NCI-H2227 (cell line): ENCODE measurements around the gene CLCN1.
"Not testable (repeated sequence)": the region's sequence is repeated elsewhere in the genome, so short reads cannot be mapped to it uniquely, and the experiment has no call there.

Source experiments
- DNase-seq: peaks from one replicate; lab custom pipeline; 2025; ENCODE audit not compliant: unreplicated experiment; lab: John Stamatoyannopoulos, UW

The CLCN1 gene

GRCh38 chr7:143315776-143316175 is at the start of gene CLCN1:
CLCN1 (plus strand) TSS chr7:143316111; CDS start chr7:143316213, 102 bp downstream.
- no peak for DNase-seq

GRCh38 chr7:143269251-143269650 is 46.7 kb upstream of the CLCN1 start:
- DNase-seq = no peak

DNA sequence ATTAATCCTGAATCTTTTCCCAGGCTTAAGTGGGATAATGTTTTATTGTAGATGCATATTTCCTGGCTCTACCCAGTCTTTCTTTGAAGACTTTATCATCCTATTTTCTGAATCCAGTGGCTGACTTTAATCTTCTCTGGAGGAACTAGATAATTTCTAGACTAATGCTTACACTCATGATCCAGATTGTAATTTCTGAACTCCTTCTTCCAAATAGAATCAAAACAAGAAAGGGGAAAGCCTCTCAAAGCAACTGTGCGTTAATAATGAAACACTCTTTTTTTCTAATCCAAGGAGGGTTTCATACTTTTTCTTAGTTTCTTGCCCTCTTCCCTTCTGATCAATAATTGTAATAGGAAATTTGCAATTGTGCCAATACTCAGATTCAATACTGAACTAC is 44.7 kb upstream of the CLCN1 start:
- no peak for DNase-seq

GRCh38 chr7:143272871-143273270 is 43.0 kb upstream of the CLCN1 start:
- DNase-seq = no peak

DNA sequence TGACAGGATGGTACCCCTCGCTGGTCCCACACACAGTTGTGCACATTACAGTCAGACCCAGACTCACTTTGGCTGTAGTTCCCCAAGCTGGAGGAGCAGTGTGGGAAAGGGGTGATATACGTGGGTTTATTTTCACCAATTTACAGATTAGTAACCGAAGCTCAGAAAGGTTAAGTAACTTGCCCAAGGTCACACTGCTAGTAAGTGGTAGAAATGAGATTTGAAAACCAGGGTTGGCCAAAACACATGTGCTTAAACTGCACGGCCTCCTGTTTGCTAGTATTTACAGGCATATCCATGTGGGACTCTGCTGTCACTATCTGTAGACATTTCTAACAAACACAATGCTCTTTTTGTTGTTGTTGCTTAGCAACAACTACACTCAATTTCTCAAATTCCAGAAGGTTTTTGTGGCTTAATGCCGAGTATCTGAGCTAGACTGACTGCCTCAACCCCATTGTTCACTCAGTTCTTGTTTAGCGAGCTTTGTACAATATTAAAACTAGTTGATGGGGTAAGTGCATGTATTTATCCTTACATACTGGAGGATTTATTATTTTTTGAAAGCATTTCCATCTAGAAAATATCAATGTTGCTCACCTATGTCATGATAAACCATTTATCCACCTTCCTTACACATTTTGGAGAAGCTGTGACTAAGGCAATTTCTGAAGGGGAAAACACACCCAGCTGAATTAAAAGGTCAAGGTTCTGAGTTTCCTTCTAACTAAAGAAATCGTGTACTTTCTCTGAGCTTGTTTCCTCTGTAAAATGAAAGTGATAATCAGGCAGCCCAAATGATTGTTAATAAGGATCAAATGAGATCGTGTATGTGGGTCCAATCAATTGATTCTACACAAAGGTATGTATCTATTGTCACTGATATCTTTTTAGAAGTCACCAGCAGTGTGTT is 36.5 kb upstream of the CLCN1 start:
- DNase-seq = peak; percentile 37

- DNase-seq = no peak
These were observed 35.8 kb upstream of the CLCN1 start for GRCh38 chr7:143280160-143280559.

DNA sequence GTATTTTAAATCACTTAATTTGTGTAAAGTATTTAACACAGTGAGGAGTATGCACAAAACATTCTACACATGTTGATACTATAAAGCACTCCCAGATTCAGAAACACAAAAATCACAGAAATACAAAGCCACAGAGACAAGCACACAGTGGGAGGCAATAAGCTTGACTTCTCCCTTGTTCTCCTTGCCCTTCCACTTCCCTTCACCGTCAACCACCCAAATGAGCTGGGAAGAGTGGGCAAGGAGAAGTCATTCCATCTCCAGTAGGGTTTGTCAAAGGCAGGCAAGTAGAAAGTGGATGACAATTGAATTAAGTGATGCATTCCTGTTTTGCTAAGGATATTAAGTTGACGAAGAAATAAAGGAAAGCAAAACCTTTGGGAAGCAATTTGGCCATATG is 35.3 kb upstream of the CLCN1 start:
- no peak for DNase-seq

GRCh38 chr7:143281529-143281928 is 34.4 kb upstream of the CLCN1 start:
- no peak for DNase-seq

DNA sequence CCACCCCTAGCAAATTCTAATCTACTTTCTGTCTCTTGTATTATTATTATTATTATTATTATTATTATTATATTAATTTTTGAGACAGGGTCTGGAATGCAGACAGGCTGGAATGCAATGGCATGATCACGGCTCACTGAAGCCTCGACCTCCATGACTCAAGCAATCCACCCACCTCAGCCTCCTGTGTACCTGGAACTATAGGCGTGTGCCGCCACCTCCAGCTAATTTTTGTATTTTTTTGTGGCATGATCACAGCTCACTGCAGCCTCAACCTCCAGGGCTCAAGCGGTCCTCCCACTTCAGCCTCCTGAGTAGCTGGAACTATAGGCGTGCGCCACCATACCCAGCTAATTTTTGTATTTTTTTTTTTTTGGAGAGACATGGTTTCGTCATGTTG is 33.8 kb upstream of the CLCN1 start:
- no peak for DNase-seq

GRCh38 chr7:143283381-143283780 is 32.5 kb upstream of the CLCN1 start:
- no peak for DNase-seq

DNA sequence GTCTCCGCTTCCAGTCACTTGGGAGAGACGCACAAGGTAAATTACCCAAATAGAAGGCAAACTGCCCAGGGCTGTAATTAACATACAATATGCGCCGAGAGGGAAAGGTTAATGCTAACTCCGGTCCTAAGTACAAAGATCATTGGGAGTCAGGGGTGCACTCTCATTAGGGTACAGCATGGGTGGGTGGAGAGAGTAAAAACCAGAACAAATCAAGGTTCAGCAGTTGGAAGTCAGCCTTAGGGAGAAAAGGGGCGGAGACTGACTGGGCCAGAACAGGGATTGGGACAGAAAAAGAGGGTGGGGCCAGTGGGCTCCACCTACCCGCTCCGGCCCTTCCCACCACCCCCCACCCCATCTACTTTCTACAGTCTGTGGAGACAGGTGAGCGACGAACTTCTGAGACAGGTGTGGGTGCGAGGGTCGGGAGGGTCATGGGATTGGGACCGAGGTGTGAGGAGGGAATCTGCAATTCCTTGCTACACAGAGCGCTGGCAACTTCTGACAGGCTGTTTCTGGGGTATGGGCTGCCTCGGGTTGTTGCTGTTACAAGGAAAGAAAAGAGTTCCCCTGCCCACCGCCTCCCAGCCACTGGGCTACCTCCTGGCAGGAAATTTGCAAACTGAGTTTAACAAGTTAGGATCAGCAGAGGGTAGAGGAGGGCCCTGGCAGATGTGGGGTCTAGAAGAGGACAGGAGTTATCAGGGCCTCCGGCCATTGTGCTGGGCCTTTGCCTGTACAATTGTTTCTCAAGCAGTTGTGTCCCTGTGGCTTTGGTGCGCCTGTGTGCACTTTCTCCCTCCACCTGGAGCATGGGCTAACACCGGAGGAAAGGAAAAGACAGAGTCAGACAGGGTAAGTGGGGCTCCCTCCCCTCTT is 31.1 kb upstream of the CLCN1 start, which contains the start of gene TMEM139:
TSS of gene TMEM139 (plus strand) at position 368 of the 879 bp plus-strand sequence. CDS start 1,000 bp downstream, outside the sequence.
- DNase-seq = peak; percentile 45

DNA sequence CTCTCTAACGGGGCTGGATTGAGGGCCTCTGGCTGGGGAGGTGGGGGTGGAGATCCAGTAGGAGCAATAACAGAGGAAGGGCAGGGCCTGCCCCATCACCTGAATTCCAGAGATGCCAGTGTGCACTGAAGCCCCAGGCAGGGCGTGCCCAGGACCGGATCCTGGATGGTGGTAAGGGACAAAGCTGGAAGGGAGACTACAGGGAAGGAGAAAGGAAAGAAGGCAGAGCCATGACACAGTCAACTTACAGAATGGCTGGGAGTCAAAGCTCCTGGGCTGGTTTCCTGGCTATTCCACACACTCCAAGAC is 30.5 kb upstream of the CLCN1 start:
- DNase-seq = no peak

DNA sequence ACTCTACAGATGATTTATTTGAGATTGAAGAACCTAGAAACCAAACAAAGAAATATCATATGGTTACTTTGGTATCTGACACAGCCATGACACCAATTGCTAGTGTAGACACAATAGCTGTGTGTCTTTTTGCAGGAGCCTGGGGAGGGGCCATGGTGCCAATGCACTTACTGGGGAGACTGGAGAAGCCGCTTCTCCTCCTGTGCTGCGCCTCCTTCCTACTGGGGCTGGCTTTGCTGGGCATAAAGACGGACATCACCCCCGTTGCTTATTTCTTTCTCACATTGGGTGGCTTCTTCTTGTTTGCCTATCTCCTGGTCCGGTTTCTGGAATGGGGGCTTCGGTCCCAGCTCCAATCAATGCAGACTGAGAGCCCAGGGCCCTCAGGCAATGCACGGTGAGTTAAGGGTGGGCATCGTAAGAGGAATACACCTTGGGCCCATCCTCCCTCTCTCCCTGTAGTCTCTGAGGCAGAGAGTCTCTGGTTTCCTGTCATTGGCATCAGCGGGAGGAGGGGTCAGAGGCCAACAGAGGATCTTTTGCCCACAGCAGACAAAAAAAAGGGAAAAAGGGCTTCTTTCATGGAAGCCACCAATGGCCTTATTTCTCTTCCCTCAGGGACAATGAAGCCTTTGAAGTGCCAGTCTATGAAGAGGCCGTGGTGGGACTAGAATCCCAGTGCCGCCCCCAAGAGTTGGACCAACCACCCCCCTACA is 29.9 kb upstream of the CLCN1 start:
- no peak for DNase-seq

GRCh38 chr7:143286522-143286890 is 29.4 kb upstream of the CLCN1 start:
- DNase-seq = no peak

DNA sequence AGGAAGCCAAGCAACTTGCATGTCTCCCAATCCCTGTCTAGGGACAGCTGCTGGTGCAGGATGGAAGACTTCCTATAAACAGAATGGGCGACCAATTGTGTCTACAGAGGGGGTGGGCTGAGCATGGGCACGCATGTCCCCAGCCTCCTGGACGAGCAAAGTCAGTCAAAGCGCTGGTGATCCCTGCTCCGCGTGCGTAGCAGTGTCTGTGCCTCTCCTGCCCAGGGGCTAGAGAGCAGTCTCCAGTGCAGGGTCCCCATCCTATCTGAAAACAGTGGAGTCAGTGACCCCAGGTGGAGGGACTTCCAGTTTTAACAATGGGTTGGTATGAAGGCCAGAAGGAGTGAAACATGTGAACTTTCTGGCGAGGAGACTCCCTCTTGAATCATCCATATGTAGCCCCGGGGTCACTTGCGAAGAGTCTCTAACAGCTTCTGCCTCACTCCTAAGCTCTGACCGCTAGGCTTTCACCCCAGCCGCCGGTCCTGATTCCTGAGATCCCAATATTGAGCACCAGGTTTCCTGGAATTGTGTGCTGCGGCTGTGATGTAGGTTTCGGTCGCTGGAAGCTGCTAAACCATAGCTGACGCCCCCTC is 28.5 kb upstream of the CLCN1 start:
- DNase-seq = no peak

DNA sequence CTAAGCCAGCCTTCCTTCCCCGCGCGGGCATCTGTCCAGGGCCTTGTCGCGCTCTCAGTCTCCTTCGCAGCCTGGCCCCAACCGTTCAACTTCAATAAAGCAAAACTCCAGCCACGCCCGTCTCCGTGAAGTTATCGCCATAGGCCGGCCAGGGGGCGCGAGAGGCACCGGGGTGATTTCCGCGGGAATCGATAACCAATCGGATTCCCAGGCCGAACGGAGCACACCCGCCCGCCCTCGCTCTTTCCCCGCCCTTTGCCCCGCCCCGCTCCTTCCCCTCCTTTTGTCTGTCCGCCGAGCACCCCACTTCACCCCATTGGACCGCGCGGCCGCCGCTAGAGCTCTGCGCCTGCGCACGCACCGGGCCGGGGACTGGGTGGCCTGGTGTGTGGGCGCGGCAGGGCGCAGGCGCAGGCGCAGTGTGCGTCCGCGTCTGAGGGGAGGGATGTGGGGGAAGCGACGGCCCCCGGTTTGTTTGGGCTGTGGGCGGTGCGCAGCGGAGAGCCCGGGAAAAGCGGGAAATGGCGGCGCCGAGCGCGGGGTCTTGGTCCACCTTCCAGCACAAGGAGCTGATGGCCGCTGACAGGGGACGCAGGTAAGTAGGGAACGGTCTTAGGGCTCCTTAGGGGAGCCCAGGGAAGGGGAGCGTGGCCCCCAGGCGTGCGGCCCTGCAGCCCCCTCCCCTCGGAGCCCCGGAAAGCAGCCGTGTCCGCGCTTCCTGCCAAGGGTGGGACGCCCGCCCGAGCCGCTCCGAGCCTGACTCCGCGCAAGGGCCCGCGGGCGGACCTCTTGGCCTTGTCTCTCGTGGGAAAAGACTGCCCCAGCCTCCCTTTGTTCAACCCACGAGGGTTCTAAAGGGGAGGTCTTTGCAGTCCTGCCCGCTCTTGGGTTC is 27.7 kb upstream of the CLCN1 start, which contains the start of gene CASP2:
TSS of gene CASP2 (plus strand) at position 417 of the 892 bp plus-strand sequence. CDS start at position 522, 105 bp downstream.
- DNase-seq = peak; percentile 98

GRCh38 chr7:143288836-143289235 is 27.1 kb upstream of the CLCN1 start:
- no peak for DNase-seq

- no peak for DNase-seq
These were observed 26.5 kb upstream of the CLCN1 start for GRCh38 chr7:143289421-143289820.

- not testable (repeated sequence) for DNase-seq
These were observed 26.0 kb upstream of the CLCN1 start for GRCh38 chr7:143289888-143290287.

GRCh38 chr7:143290293-143290692 is 25.6 kb upstream of the CLCN1 start:
- DNase-seq = no peak
